ENCODE measurements around the gene DEAF1.

DNA sequence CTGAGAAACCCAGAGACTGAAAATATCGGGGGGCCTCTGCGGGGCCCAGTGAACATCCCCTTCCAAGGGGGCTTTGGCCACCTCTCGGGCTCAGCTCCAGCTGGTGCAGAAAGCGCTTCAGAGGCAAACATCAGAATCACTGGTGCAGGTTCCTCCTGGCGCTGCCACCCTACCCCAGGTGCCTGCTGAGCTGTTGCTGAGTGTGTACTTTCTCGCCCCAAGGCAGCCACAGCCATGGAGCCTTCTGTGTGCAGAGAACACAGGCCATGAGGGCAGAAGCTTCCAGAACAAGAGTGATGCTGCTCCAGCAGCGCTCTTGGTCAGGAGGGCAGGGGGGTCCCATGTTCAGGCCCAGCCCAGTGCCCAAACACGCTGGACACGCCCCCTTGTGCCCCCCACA lies 51.7 kb downstream of the DEAF1 start:
- TF ChIP-seq, protein P1, sequence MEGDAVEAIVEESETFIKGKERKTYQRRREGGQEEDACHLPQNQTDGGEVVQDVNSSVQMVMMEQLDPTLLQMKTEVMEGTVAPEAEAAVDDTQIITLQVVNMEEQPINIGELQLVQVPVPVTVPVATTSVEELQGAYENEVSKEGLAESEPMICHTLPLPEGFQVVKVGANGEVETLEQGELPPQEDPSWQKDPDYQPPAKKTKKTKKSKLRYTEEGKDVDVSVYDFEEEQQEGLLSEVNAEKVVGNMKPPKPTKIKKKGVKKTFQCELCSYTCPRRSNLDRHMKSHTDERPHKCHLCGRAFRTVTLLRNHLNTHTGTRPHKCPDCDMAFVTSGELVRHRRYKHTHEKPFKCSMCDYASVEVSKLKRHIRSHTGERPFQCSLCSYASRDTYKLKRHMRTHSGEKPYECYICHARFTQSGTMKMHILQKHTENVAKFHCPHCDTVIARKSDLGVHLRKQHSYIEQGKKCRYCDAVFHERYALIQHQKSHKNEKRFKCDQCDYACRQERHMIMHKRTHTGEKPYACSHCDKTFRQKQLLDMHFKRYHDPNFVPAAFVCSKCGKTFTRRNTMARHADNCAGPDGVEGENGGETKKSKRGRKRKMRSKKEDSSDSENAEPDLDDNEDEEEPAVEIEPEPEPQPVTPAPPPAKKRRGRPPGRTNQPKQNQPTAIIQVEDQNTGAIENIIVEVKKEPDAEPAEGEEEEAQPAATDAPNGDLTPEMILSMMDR (IDR thresholded peaks at IDR 0.05 in 2 of 3, conservative IDR thresholded peaks at IDR 0.05 in 1 of 3; ENCODE audit: control insufficient read depth in 2 of 3, extremely low read depth in 1 of 3, insufficient read depth in 1 of 3, low read depth in 3 of 3, low read length in 3 of 3) = no peak
- TF ChIP-seq SIN3A (IDR thresholded peaks at IDR 0.05; ENCODE audit: low read depth, low read length) (no peak), RELA (IDR thresholded peaks at IDR 0.05; ENCODE audit: borderline replicate concordance, partially characterized antibody) (no peak), HDAC2 (IDR thresholded peaks at IDR 0.05) (no peak)
- TF ChIP-seq, protein P2, sequence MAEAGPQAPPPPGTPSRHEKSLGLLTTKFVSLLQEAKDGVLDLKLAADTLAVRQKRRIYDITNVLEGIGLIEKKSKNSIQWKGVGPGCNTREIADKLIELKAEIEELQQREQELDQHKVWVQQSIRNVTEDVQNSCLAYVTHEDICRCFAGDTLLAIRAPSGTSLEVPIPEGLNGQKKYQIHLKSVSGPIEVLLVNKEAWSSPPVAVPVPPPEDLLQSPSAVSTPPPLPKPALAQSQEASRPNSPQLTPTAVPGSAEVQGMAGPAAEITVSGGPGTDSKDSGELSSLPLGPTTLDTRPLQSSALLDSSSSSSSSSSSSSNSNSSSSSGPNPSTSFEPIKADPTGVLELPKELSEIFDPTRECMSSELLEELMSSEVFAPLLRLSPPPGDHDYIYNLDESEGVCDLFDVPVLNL (IDR thresholded peaks at IDR 0.05; ENCODE audit: low read depth, low read length) = no peak

Measured in GM12878 (cell line).